GM21515 (cell line): ENCODE measurements around the gene ZNF654.

ENCODE experiments used
- ATAC-seq: cut with Tn5 transposase; IDR thresholded peaks from one replicate; pipeline ENCODE4 v1.9.1; 2021; ENCODE audit not compliant: unreplicated experiment

ZNF654 gene

GRCh38 chr3:88192631-88193030 is 133.6 kb downstream of the ZNF654 start:
- no peak for ATAC-seq
